Measurements from ENCODE around the gene TP53I3.

Gene TP53I3, protein sequence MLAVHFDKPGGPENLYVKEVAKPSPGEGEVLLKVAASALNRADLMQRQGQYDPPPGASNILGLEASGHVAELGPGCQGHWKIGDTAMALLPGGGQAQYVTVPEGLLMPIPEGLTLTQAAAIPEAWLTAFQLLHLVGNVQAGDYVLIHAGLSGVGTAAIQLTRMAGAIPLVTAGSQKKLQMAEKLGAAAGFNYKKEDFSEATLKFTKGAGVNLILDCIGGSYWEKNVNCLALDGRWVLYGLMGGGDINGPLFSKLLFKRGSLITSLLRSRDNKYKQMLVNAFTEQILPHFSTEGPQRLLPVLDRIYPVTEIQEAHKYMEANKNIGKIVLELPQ

DNA sequence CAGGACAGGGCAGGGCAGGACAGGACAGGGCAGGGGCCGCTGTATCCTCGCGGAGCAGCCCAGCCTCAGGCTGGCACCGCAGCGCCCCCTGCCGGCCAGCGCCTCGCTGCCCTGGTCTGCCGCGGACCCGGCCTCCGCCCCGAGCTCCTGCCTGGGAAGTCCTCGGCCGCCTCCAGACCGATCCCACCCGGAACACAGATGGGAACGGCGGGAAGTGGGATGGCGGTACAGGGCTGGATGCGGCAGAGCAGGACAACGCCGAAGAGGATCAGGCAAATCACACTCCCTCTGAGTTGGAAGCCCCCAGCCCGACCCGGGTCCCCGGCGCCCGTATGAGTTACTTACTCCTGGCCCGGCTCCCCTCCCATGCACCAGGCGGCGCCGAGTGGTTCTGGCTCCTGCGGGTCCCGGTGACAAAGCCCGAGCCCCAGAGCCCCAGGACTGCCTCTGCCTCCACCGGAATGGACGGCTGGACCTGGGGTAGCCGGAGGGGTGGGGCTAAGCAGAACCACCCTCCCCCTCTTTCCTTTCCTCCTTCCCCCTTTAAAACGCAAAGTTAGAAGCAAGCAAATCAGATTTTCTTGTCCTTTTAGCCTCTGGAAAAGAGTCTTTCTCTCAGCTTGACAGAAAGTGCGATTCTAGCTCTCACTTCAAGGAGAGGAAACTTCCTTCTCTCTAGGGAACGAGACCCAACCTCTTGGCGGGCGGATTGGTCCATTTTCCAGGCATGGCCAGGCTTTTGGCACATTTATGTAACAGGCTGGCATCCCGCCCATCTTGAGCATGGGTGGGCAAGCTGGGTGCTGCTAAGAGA lies at the start of gene TP53I3:
Gene TP53I3, minus strand, starts transcription at position 449 of the 814 bp plus-strand sequence. CDS start 508 bp downstream, outside the sequence.
- TF ChIP-seq POLR2A (IDR thresholded peaks at IDR 0.05; ENCODE audit: extremely low read depth, insufficient read length) = no peak
- TF ChIP-seq MYC (IDR thresholded peaks at IDR 0.05; ENCODE audit: low read depth, low read length) = no peak
- TF ChIP-seq, protein P1, sequence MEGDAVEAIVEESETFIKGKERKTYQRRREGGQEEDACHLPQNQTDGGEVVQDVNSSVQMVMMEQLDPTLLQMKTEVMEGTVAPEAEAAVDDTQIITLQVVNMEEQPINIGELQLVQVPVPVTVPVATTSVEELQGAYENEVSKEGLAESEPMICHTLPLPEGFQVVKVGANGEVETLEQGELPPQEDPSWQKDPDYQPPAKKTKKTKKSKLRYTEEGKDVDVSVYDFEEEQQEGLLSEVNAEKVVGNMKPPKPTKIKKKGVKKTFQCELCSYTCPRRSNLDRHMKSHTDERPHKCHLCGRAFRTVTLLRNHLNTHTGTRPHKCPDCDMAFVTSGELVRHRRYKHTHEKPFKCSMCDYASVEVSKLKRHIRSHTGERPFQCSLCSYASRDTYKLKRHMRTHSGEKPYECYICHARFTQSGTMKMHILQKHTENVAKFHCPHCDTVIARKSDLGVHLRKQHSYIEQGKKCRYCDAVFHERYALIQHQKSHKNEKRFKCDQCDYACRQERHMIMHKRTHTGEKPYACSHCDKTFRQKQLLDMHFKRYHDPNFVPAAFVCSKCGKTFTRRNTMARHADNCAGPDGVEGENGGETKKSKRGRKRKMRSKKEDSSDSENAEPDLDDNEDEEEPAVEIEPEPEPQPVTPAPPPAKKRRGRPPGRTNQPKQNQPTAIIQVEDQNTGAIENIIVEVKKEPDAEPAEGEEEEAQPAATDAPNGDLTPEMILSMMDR (IDR thresholded peaks at IDR 0.05; ENCODE audit: low read depth, low read length) = peak; percentile 35
- TF ChIP-seq, protein P2, sequence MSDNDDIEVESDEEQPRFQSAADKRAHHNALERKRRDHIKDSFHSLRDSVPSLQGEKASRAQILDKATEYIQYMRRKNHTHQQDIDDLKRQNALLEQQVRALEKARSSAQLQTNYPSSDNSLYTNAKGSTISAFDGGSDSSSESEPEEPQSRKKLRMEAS (IDR thresholded peaks at IDR 0.05; ENCODE audit: low read depth, low read length) = no peak
- no peak within 1 kb of the TSS for H3K4me3 ChIP-seq (ENCODE audit: low read depth, low read length)
- DNase-seq (ENCODE audit: low read depth) = peak; percentile 52

DNA sequence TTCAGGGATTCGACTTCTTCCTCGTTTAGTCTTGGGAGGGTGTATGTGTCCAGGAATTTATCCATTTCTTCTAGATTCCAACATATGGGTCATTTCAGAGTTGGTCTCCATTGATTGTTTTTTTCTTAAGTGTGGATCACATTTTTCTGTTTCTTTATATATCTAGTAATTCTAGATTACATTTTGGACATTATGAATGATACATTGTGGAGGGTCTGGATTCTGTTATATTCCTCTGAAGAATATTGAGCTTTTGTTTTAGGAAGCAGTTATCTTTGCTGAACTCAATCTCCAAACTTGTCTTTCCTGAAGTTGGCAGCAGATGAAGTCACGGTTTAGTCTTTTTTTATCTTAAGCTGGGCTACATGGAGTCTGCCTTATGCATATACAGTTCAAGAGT lies 47.9 kb upstream of the TP53I3 start:
- TF ChIP-seq, protein P1 (IDR thresholded peaks at IDR 0.05; ENCODE audit: low read depth, low read length) = no peak
- TF ChIP-seq MYC (IDR thresholded peaks at IDR 0.05; ENCODE audit: low read depth, low read length) = no peak

GRCh38 chr2:24125956-24126355 lies 41.3 kb upstream of the TP53I3 start:
- no peak overlapping the region for H3K4me3 ChIP-seq (ENCODE audit: low read depth, low read length)
- no peak for DNase-seq (ENCODE audit: low read depth)
- TF ChIP-seq, protein P2 (IDR thresholded peaks at IDR 0.05; ENCODE audit: low read depth, low read length) = no peak
- no peak for TF ChIP-seq MYC (IDR thresholded peaks at IDR 0.05; ENCODE audit: low read depth, low read length)
- no peak for TF ChIP-seq POLR2A (IDR thresholded peaks at IDR 0.05; ENCODE audit: extremely low read depth, insufficient read length)
- TF ChIP-seq, protein P1 (IDR thresholded peaks at IDR 0.05; ENCODE audit: low read depth, low read length) = no peak

More for the DNA sequence above, 47.9 kb upstream of the TP53I3 start:
- no peak overlapping the region for H3K4me3 ChIP-seq (ENCODE audit: low read depth, low read length)
- DNase-seq (ENCODE audit: low read depth) = no peak

DNA sequence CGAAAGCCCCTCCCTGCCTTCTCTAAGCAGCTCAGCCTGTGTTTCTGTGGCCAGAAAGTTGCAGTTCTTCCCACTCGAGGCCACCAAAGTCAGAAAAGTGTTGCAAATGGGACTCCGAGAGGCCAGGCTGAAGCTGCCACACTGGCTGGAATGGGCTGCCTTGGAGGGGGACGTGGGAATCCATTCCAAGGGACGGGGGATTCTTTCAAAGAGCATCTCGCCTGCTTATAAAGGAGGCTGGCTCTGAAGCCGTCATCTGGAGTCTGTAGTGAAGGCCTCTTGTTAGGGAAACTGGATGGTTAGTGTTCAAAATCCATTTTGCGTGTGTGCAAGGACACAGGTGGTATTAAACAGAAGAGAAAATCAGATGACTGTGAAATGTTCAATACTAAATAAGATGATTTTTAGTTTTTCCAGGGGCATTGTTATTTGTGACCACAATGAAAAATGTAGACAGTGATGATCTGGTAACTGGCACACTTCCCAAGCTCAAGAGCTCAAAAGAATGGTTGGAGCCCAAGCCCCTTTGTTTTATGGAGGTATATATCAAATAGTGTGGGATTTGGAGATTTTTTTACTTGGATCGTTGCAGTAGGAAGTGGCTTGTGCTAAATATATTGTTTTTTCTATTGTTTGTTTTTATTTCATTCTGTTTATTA lies 39.4 kb upstream of the TP53I3 start:
- peak overlapping the region; percentile 68 for H3K4me3 ChIP-seq (ENCODE audit: low read depth, low read length)
- no peak for DNase-seq (ENCODE audit: low read depth)
- TF ChIP-seq POLR2A (IDR thresholded peaks at IDR 0.05; ENCODE audit: extremely low read depth, insufficient read length) (no peak), MYC (IDR thresholded peaks at IDR 0.05; ENCODE audit: low read depth, low read length) (no peak)
- TF ChIP-seq, protein P2 (IDR thresholded peaks at IDR 0.05; ENCODE audit: low read depth, low read length) = no peak
- TF ChIP-seq, protein P1 (IDR thresholded peaks at IDR 0.05; ENCODE audit: low read depth, low read length) = no peak

- TF ChIP-seq POLR2A (IDR thresholded peaks at IDR 0.05; ENCODE audit: extremely low read depth, insufficient read length) = peak; percentile 59
- TF ChIP-seq, protein P1 (IDR thresholded peaks at IDR 0.05; ENCODE audit: low read depth, low read length) = no peak
- TF ChIP-seq, protein P2 (IDR thresholded peaks at IDR 0.05; ENCODE audit: low read depth, low read length) = peak; percentile 17; the same call in 1 of the 2 replicates
- no peak for TF ChIP-seq MYC (IDR thresholded peaks at IDR 0.05; ENCODE audit: low read depth, low read length)
- peak; percentile 91 for DNase-seq (ENCODE audit: low read depth)
- peak within 1 kb of the TSS; percentile 68 for H3K4me3 ChIP-seq (ENCODE audit: low read depth, low read length)
Measured at GRCh38 chr2:24123195-24123921, 38.7 kb upstream of the TP53I3 start, which contains the start of the genes FAM228B and PFN4. Gene FAM228B (plus strand): TSS chr2:24123469. CDS start chr2:24124362, 893 bp downstream. Gene PFN4 (minus strand): TSS chr2:24123334. CDS start chr2:24122535, 799 bp downstream.

Data from NB4 (cell line).